ENCODE measurements around the gene VWC2. TPM values are rescaled to one million over a fixed set of nuclear protein-coding genes. Genes with fewer than 3 reads are reported as not detected.

The VWC2 gene
- total and polyA plus RNA-seq, 2 donors (not counting 1 experiment from before 2014, with no cell fraction given), result not detected

DNA sequence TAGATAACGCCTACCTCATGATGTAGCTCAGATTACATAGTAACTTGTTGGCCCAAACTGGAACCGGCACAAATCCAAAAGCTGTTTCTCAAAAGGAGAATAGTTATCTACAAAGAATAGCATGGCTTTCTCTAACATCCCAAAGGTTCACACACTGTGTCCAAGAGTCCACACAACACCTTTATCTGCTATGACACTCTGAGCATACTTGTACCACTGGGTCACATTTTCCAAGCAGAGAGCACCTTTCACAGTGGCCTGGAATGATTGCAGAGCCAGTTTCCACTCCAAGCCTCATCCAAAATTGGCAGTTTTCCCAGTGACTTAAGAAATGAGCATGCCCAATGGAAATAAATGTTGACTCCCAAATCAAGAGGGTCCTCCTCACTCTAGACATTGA is 155.3 kb downstream of the VWC2 start:
- Histone ChIP-seq H3K36me3 (ENCODE audit: control insufficient read depth, insufficient read depth, low read length) (no peaks in the 10 kb centered on the region), H3K27me3 (ENCODE audit: control insufficient read depth, insufficient read depth, low read length) (no peaks in the 10 kb centered on the region), H4K20me1 (ENCODE audit: control insufficient read depth, extremely low read depth, insufficient read depth, low read length) (no peaks in the 10 kb centered on the region), H3K9me3 (ENCODE audit: control insufficient read depth, insufficient read depth, low read depth, low read length) (no peaks in the 10 kb centered on the region), H3K4me1 (ENCODE audit: control insufficient read depth, extremely low read depth, insufficient read depth, low read length) (no peaks in the 10 kb centered on the region), H2AFZ (ENCODE audit: low read length) (no peak overlapping the region), H3K4me2 (ENCODE audit: extremely low read depth, insufficient read depth, low read length) (no peak overlapping the region), H3K4me3 (replicated peaks in 1 of 4; ENCODE audit: control extremely low read depth in 1 of 4, insufficient read depth in 1 of 4, low read depth in 3 of 4, low read length in 4 of 4) (no peak overlapping the region), H3K27ac (ENCODE audit: insufficient read depth, low read length) (no peak overlapping the region), H3K9ac (ENCODE audit: insufficient read depth, low read length) (no peak overlapping the region), H3K79me2 (ENCODE audit: control insufficient read depth, insufficient read depth, low read length) (no peaks in the 10 kb centered on the region)
- TF ChIP-seq EZH2 (IDR thresholded peaks at IDR 0.05; ENCODE audit: low read length, missing control alignments), result no peak
- TF ChIP-seq, protein P1, sequence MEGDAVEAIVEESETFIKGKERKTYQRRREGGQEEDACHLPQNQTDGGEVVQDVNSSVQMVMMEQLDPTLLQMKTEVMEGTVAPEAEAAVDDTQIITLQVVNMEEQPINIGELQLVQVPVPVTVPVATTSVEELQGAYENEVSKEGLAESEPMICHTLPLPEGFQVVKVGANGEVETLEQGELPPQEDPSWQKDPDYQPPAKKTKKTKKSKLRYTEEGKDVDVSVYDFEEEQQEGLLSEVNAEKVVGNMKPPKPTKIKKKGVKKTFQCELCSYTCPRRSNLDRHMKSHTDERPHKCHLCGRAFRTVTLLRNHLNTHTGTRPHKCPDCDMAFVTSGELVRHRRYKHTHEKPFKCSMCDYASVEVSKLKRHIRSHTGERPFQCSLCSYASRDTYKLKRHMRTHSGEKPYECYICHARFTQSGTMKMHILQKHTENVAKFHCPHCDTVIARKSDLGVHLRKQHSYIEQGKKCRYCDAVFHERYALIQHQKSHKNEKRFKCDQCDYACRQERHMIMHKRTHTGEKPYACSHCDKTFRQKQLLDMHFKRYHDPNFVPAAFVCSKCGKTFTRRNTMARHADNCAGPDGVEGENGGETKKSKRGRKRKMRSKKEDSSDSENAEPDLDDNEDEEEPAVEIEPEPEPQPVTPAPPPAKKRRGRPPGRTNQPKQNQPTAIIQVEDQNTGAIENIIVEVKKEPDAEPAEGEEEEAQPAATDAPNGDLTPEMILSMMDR (conservative IDR thresholded peaks at IDR 0.05 in 1 of 2, IDR thresholded peaks at IDR 0.05 in 1 of 2; ENCODE audit: low read depth in 1 of 2, low read length in 2 of 2), result no peak
- no peak for DNase-seq (ENCODE audit: low read depth in 2 of 2)

DNA sequence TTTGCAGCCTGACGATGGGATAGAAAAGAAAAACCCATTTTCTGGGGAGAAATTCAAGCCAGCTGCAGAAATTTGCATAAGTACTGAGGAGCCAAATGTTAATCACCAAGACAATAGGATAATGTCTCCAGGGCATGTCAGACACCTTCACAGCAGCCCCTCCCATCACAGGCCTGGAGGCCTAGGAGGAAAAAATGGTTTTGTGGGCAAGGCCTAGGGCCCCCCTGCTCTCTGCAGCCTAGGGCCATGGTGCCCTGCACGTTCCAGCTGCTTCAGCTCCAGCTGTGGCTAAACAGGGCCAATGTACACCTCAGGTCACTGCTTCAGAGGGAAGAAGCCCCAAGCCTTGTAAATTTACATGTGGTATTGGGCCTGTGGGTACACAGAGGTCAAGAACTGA is 158.2 kb downstream of the VWC2 start:
- TF ChIP-seq, protein P1 (conservative IDR thresholded peaks at IDR 0.05 in 1 of 2, IDR thresholded peaks at IDR 0.05 in 1 of 2; ENCODE audit: low read depth in 1 of 2, low read length in 2 of 2), result no peak
- no peak for TF ChIP-seq EZH2 (IDR thresholded peaks at IDR 0.05; ENCODE audit: low read length, missing control alignments)
- no peaks in the 10 kb centered on the region for H3K27me3 ChIP-seq (ENCODE audit: control insufficient read depth, insufficient read depth, low read length)
- H3K4me2 ChIP-seq (ENCODE audit: extremely low read depth, insufficient read depth, low read length), result no peak overlapping the region
- H3K4me1 ChIP-seq (ENCODE audit: control insufficient read depth, extremely low read depth, insufficient read depth, low read length), result no peaks in the 10 kb centered on the region
- H3K9me3 ChIP-seq (ENCODE audit: control insufficient read depth, insufficient read depth, low read depth, low read length), result no peaks in the 10 kb centered on the region
- no peak overlapping the region for H3K4me3 ChIP-seq (replicated peaks in 1 of 4; ENCODE audit: control extremely low read depth in 1 of 4, insufficient read depth in 1 of 4, low read depth in 3 of 4, low read length in 4 of 4)
- H3K27ac ChIP-seq (ENCODE audit: insufficient read depth, low read length), result no peak overlapping the region
- H4K20me1 ChIP-seq (ENCODE audit: control insufficient read depth, extremely low read depth, insufficient read depth, low read length), result no peaks in the 10 kb centered on the region
- no peak overlapping the region for H2AFZ ChIP-seq (ENCODE audit: low read length)
- no peaks in the 10 kb centered on the region for H3K79me2 ChIP-seq (ENCODE audit: control insufficient read depth, insufficient read depth, low read length)
- H3K9ac ChIP-seq (ENCODE audit: insufficient read depth, low read length), result no peak overlapping the region
- H3K36me3 ChIP-seq (ENCODE audit: control insufficient read depth, insufficient read depth, low read length), result no peaks in the 10 kb centered on the region
- DNase-seq (ENCODE audit: low read depth in 2 of 2), result no peak

DNA sequence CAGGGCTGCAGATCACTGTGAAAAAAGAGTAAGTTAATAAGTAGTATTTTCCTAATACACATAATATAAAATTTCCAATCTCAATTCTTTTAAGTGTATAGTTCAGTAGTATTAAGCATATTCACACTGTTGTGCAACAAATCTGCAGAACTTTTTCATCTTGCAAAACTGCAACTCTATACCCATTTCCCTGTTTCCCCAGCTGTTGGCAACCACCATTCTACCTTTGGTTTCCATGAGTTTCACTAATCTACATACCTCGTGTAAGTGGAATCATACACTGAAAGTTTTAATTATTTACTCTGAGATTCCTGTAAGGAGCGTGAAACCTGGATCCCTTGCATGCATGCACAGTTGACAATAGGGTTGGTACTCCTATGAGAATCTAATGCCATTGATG is 164.2 kb downstream of the VWC2 start:
- no peak for TF ChIP-seq EZH2 (IDR thresholded peaks at IDR 0.05; ENCODE audit: low read length, missing control alignments)
- TF ChIP-seq, protein P1 (conservative IDR thresholded peaks at IDR 0.05 in 1 of 2, IDR thresholded peaks at IDR 0.05 in 1 of 2; ENCODE audit: low read depth in 1 of 2, low read length in 2 of 2), result no peak
- Histone ChIP-seq H4K20me1 (ENCODE audit: control insufficient read depth, extremely low read depth, insufficient read depth, low read length) (no peaks in the 10 kb centered on the region), H3K4me2 (ENCODE audit: extremely low read depth, insufficient read depth, low read length) (no peak overlapping the region), H3K4me3 (replicated peaks in 1 of 4; ENCODE audit: control extremely low read depth in 1 of 4, insufficient read depth in 1 of 4, low read depth in 3 of 4, low read length in 4 of 4) (no peak overlapping the region), H3K27me3 (ENCODE audit: control insufficient read depth, insufficient read depth, low read length) (no peaks in the 10 kb centered on the region), H3K36me3 (ENCODE audit: control insufficient read depth, insufficient read depth, low read length) (no peaks in the 10 kb centered on the region), H3K4me1 (ENCODE audit: control insufficient read depth, extremely low read depth, insufficient read depth, low read length) (no peaks in the 10 kb centered on the region), H3K9me3 (ENCODE audit: control insufficient read depth, insufficient read depth, low read depth, low read length) (no peaks in the 10 kb centered on the region), H3K9ac (ENCODE audit: insufficient read depth, low read length) (no peak overlapping the region), H2AFZ (ENCODE audit: low read length) (no peak overlapping the region), H3K79me2 (ENCODE audit: control insufficient read depth, insufficient read depth, low read length) (no peaks in the 10 kb centered on the region), H3K27ac (ENCODE audit: insufficient read depth, low read length) (no peak overlapping the region)
- no peak for DNase-seq (ENCODE audit: low read depth in 2 of 2)
